Naive B cell (primary cell): ENCODE measurements around the gene CCBE1. TPM values are rescaled to one million over a fixed set of nuclear protein-coding genes. Genes with fewer than 3 reads are reported as not detected.

ENCODE experiments used
- ATAC-seq, 2 donors: fragments of 150-1000 bp; cut with Tn5 transposase; 2 replicates each; pipeline ENCODE4 v1.10.0; 2021; ENCODE audit warnings: low read depth in 2 of 2, mild to moderate bottlenecking in 2 of 2, moderate library complexity in 2 of 2
- DNase-seq: peaks from one replicate; pipeline ENCODE4 v3.0.0; 2022
- H3K27ac Mint-ChIP-seq, 6 donors: one replicate each; pipeline ENCODE4 v1.8.0; 2020 to 2022; ENCODE audit warnings: mild to moderate bottlenecking in 6 of 6, mixed read lengths in 6 of 6, moderate library complexity in 5 of 6, inconsistent platforms in 2 of 6
- H3K27me3 Mint-ChIP-seq, 3 donors: one replicate each; pipeline ENCODE4 v1.8.0; 2021 to 2022; ENCODE audit warnings: mixed read lengths in 3 of 3, mild to moderate bottlenecking in 1 of 3
- H3K36me3 Mint-ChIP-seq, 2 donors: one replicate each; pipeline ENCODE4 v1.8.0; 2020 to 2022; ENCODE audit warnings: mixed read lengths in 2 of 2, inconsistent platforms in 1 of 2, mild to moderate bottlenecking in 1 of 2
- H3K4me1 Mint-ChIP-seq, 3 donors: one replicate each; pipeline ENCODE4 v1.8.0; 2020 to 2022; ENCODE audit warnings: mixed read lengths in 3 of 3, inconsistent platforms in 1 of 3, mild to moderate bottlenecking in 1 of 3, moderate library complexity in 1 of 3
- H3K4me3 Mint-ChIP-seq, 8 donors: one replicate each; pipeline ENCODE4 v1.8.0; 2020 to 2022; ENCODE audit warnings: mild to moderate bottlenecking in 8 of 8, mixed read lengths in 8 of 8, moderate library complexity in 8 of 8, inconsistent platforms in 2 of 8
- H3K9me3 Mint-ChIP-seq, 7 donors: one replicate each; pipeline ENCODE4 v1.8.0; 2020 to 2022; ENCODE audit warnings: mixed read lengths in 7 of 7, mild to moderate bottlenecking in 5 of 7, inconsistent platforms in 2 of 7, moderate library complexity in 1 of 7
- polyA plus RNA-seq, 6 donors: library from polyadenylated mRNA; unstranded; fragments of 300-500 nt; fragmentation: Illumina TruSeq; gene quantifications; one replicate each; pipeline ENCODE4 v1.2.3, GENCODE V29; 2021; ENCODE audit warnings: low read depth in 6 of 6

CCBE1 gene
- polyA plus RNA-seq, 6 donors from 2014 or later, result not detected

DNA sequence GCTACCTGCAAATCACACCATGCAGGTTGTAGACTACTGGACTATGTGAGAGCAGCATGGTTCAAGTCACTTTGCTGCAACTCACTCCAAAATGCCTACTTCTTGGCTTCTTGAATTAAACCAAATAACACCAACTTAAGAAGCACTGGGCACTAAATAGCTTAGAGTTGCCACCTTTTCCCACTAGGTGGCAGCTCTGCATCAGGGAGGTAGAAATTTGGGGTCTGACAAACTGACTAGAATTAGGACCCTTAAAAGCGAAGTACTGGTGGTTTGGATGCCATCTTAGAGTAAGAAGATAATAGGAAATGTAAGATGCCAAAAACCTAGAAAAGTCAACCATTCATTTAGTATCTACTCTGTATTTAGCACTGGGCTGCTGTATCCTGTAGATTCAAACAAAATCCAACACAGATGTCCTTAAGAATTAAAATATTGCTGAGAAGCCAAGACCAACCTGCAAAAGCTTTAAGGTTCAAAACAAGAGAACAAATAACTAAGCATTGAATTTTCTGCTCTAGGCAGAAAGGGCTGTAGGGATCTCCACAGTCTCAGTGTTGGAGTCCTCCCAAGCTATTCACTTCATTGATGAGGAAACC is 65.5 kb downstream of the CCBE1 start:
- Mint-ChIP-seq H3K4me1 (no peaks in the 10 kb centered on the region), H3K36me3 (no peaks in the 10 kb centered on the region), H3K9me3 (peaks cover 0 to 2% (median 0%) of the 10 kb centered on the region in 7 donors), H3K27me3 (peaks cover 0 to 13% (median 12%) of the 10 kb centered on the region in 3 donors), H3K4me3 (peak overlapping the region in 1 of 8 donors; percentile 42), H3K27ac (no peak overlapping the region)
- no peak for DNase-seq
- ATAC-seq, result no peak

DNA sequence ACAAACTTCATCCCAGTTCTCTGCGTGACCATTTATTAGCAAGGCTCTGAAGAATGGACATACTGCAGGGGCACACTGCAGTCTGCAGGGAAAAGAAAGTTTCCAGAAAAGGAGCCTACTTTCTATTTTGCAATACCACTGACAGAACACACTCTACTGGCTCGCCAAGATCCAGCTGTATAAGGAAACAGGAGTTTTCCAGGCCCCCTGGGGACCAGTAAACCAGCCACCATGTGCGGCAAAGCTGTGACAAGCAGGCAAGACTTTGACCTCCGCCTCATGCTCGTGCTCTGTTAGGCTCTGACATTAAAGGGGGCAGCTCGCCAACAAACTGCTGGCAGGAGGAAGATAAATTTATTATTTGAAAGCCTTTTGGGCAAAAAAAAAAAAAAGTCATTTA is 67.3 kb downstream of the CCBE1 start:
- Mint-ChIP-seq H3K4me3 (no peak overlapping the region), H3K36me3 (no peaks in the 10 kb centered on the region), H3K27ac (no peak overlapping the region)

DNA sequence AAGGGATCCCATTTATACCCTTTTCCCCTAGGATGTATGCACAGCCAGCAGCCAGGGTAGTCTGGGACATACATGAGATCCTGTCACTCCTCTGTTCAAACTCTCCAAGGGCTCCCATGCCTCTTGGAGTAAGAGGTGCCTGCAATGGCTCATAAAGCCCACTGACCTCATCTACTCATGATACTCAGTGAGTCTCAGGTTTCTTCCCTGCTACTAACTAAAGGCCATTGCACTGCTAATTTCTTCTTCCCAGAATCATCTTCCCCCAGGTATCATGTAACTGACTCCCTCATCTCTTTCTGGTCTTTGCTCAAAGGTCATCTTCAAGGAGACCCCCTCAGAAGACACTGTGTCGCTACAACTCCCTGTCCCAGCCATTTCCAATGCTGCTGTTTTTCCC is 68.2 kb downstream of the CCBE1 start:
- ATAC-seq, result no peak
- Mint-ChIP-seq H3K36me3 (no peaks in the 10 kb centered on the region), H3K4me1 (no peaks in the 10 kb centered on the region), H3K9me3 (peaks cover 0 to 2% (median 0%) of the 10 kb centered on the region in 7 donors), H3K27me3 (peaks cover 0 to 13% (median 12%) of the 10 kb centered on the region in 3 donors), H3K4me3 (no peak overlapping the region), H3K27ac (no peak overlapping the region)
- DNase-seq, result no peak

More for the DNA sequence above, 67.3 kb downstream of the CCBE1 start:
- DNase-seq (no peak), ATAC-seq (no peak)
- H3K4me1 Mint-ChIP-seq, result no peaks in the 10 kb centered on the region
- peaks cover 0 to 13% (median 12%) of the 10 kb centered on the region in 3 donors for H3K27me3 Mint-ChIP-seq
- H3K9me3 Mint-ChIP-seq, result peaks cover 0 to 2% (median 0%) of the 10 kb centered on the region in 7 donors

DNA sequence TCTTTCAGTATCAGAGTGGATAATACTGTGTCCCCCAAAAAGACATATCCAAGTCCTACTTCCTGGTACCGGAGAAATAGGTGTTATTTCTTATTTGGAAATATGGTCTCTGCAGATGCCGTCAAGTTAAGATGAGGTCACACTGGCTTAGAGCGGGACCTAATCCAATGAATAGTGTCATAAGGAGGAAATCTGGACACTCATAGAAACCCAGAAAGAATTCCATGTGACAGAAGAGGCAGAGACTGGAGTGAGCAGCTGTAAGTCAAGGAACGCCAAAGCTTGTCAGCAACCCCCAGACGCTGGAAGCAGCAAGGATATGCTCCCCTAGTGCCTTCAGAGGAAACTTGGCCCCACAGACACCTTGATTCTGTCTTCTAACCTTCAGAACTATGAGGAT is 69.8 kb downstream of the CCBE1 start:
- no peaks in the 10 kb centered on the region for H3K4me1 Mint-ChIP-seq
- H3K4me3 Mint-ChIP-seq, result no peak overlapping the region
- H3K27me3 Mint-ChIP-seq, result peaks cover 0 to 20% (median 13%) of the 10 kb centered on the region in 3 donors
- no peaks in the 10 kb centered on the region for H3K36me3 Mint-ChIP-seq
- no peak overlapping the region for H3K27ac Mint-ChIP-seq
- ATAC-seq (no peak), DNase-seq (no peak)
- H3K9me3 Mint-ChIP-seq, result peaks cover 0 to 2% (median 0%) of the 10 kb centered on the region in 7 donors

DNA sequence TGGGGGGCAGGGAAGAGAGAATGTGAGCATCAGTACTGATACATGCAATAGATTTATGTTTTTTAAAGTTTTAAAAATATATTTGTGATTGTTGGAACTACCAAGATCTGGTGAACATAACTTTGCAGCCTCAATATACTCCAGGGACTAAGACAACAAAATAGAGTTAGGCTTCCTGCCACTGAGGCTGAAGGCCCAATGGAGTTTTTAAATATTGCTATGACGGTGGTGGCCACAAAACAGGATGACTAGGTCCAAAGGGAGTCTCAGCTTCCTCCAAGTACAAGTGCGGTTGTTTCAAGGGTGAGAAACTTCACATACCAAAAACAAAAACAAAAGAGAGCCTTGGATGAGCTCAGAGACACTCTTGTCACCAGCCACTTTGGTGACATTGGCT is 72.9 kb downstream of the CCBE1 start:
- no peak for DNase-seq
- no peak overlapping the region for H3K27ac Mint-ChIP-seq
- H3K4me1 Mint-ChIP-seq, result no peaks in the 10 kb centered on the region
- H3K9me3 Mint-ChIP-seq, result peaks cover 0 to 3% (median 0%) of the 10 kb centered on the region in 7 donors
- no peak overlapping the region for H3K4me3 Mint-ChIP-seq
- peaks cover 0 to 26% (median 10%) of the 10 kb centered on the region in 3 donors for H3K27me3 Mint-ChIP-seq
- no peaks in the 10 kb centered on the region for H3K36me3 Mint-ChIP-seq
- no peak for ATAC-seq

DNA sequence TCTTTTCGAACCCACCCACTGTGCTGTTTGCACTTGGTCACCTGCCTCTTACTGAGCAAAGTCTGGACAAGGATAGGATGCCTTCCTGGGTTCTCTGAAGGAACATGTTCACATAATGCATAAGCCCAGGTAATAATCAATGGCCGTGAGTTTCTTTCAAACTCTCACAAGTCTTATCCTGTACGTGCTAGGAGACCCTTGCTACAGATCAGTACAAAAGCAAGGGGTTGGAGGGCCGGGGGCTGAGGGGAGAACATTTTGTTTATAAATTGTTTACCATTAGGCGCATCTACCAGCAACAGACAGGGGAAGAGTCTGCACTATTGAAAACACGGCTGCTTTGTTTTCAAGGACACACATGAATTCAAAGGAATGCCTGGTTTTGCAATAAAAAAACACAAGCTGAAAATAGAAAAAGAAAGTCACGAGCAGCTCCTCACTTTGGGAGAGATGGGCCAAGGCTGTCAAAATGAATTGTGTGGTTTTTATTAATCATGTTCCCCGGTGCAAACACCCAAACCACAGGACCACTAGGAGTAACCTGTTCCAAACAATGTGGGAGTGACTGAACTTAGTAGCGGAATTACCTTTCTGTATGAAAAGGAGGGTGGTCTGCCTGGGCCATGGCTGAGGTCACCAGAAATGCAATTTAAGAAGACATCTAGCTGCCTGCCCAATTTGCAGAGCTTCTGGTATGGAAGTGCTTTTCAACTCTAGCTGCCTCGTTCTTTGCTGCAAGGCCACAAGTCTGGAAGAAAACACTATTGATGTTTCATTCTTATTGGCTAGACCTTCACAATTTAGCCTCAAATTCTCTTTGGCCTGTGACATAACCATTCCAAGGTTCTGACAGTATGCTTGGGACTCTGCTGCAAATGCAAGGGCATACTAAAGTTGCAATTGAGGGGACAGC is 73.5 kb downstream of the CCBE1 start:
- peaks cover 0 to 20% (median 4%) of the 10 kb centered on the region in 3 donors for H3K27me3 Mint-ChIP-seq
- H3K4me3 Mint-ChIP-seq, result no peak overlapping the region
- peaks cover 0 to 3% (median 0%) of the 10 kb centered on the region in 7 donors for H3K9me3 Mint-ChIP-seq
- no peaks in the 10 kb centered on the region for H3K36me3 Mint-ChIP-seq
- ATAC-seq, result no peak
- no peak for DNase-seq
- no peak overlapping the region for H3K27ac Mint-ChIP-seq
- no peaks in the 10 kb centered on the region for H3K4me1 Mint-ChIP-seq

DNA sequence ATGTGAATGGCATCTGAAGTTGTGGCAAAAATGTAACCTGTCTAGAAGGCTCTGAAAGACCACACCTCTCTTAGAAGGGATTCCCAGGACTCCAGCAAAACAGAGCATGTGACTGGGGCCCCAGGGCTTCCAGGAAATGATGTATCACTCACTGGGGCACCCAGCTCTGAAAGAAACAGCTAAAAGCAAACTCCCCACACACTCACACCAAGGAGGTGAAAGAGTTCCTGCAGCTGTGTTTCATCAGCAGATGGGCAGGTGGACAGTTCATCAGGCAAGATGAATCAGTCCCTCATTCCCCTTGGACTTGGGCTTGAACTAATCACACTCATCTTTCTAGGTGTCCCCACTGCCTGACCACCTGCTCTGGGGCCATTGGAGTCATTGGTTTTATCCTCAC is 76.2 kb downstream of the CCBE1 start:
- Mint-ChIP-seq H3K27me3 (peaks cover 0 to 25% (median 0%) of the 10 kb centered on the region in 3 donors), H3K9me3 (peaks cover 0 to 3% (median 0%) of the 10 kb centered on the region in 7 donors), H3K4me1 (no peaks in the 10 kb centered on the region), H3K4me3 (no peak overlapping the region), H3K36me3 (no peaks in the 10 kb centered on the region), H3K27ac (no peak overlapping the region)
- DNase-seq (no peak), ATAC-seq (no peak)

DNA sequence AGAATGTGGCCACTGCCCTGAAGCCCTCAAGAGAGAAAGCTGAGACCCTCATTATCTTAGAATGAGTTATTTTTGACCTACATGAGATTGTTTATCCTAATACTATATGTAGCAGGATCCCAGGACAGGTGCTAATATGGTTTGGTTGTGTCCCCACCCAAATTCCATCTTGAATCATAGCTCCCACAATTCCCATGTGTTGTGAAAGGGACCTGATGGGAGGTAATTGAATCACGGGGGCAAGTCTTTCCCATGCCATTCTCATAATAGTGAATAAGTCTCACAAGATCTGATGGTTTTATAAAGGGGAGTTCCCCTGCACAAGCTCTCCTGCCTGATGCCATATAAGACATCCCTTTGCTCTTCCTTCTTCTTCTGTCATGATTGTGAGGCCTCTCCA is 76.8 kb downstream of the CCBE1 start:
- ATAC-seq (no peak), DNase-seq (no peak)
- Mint-ChIP-seq H3K36me3 (no peaks in the 10 kb centered on the region), H3K27me3 (peaks cover 0 to 29% (median 0%) of the 10 kb centered on the region in 3 donors), H3K27ac (no peak overlapping the region), H3K9me3 (peaks cover 0 to 3% (median 0%) of the 10 kb centered on the region in 7 donors), H3K4me1 (no peaks in the 10 kb centered on the region), H3K4me3 (no peak overlapping the region)

DNA sequence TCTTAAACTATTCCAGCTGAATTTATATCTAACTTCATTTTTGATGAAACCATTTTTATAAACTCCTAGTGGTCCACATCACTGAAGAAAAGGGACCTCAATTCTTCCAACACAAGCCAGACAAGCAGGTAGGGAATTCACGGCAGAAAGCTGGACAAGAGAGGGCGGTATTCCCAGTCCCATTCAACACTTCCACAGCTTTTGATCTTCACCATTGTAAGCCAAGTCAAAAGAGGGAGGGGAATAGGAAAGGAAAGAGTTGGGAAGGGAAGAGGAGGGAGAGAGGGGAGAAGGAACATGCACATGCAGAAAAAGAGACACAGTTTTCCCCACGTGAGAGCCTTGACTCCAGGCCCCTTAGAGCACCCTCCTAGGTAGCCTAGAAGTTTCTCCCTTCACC is 77.4 kb downstream of the CCBE1 start:
- Mint-ChIP-seq H3K27me3 (peaks cover 0 to 29% (median 0%) of the 10 kb centered on the region in 3 donors), H3K4me3 (no peak overlapping the region), H3K4me1 (no peaks in the 10 kb centered on the region), H3K36me3 (no peaks in the 10 kb centered on the region), H3K27ac (peak overlapping the region in 1 of 6 donors; percentile 16), H3K9me3 (peaks cover 0 to 3% (median 0%) of the 10 kb centered on the region in 7 donors)
- DNase-seq, result no peak
- no peak for ATAC-seq

DNA sequence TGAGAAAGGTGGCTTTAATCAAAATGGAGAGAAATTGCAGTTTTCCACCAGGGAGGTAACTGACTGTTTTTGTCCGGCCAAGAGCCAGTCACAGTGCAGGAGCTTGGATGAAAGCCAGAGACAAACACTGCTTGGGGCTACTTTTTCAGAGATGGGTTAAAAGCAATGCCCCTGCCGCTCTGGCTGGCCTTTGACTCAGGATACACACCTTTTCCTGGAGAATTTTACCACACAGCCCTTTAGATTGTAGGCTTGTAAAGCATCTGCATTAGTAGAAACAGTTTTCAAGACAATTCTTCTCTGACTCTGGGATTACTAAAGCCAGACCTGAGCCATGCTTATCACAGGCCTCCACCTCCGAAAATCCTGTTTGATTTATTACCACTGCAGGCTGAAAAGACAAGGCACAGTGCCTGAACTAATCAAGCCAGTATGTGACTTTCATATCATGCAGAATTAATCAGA is 79.7 kb downstream of the CCBE1 start:
- Mint-ChIP-seq H3K36me3 (no peaks in the 10 kb centered on the region), H3K27me3 (peaks cover 0 to 22% (median 0%) of the 10 kb centered on the region in 3 donors), H3K27ac (no peak overlapping the region), H3K9me3 (peaks cover 0 to 3% (median 0%) of the 10 kb centered on the region in 7 donors), H3K4me1 (no peaks in the 10 kb centered on the region), H3K4me3 (no peak overlapping the region)
- ATAC-seq, result no peak
- DNase-seq, result no peak

DNA sequence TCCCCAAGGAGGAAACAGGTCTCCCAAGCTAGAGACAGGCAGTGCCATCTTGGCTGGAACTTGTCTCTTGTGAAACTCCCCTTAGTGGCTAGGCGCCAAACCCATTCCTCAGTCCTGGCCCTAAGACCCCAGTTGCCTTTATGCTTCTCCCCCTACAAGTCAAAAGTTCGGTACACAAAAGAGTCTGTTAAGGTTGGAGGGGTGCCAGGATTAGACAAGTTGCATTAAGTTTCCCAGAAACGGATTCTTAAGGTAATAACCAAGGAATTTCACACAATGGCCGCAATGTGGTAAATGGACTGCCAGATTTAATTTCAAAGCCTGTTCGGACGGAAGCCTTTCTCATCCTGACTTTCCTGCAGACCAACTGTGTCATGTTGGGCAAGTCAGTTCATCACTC is 80.7 kb downstream of the CCBE1 start:
- Mint-ChIP-seq H3K4me1 (no peaks in the 10 kb centered on the region), H3K36me3 (no peaks in the 10 kb centered on the region), H3K27me3 (peaks cover 0 to 21% (median 0%) of the 10 kb centered on the region in 3 donors), H3K9me3 (peaks cover 0 to 3% (median 0%) of the 10 kb centered on the region in 7 donors), H3K4me3 (no peak overlapping the region), H3K27ac (no peak overlapping the region)
- ATAC-seq (no peak), DNase-seq (no peak)

DNA sequence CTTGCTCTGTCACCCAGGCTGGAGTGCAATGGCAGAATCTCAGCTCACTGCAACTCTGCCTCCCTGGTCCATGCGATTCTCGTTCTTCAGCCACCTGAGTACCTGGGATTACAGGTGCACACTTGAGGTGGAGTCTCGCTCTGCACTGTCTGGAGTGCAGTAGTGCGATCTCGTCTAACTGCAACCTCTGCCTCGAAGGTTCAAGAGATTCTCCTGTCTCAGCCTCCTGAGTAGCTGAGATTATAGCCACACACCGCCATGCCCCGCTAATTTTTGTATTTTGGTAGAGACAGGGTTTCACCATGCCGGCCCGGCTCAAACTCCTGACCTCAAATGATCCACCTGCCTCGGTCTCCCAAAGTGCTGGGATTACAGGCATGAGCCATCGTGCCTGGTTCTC is 83.3 kb downstream of the CCBE1 start:
- Mint-ChIP-seq H3K27me3 (peaks cover 0 to 15% (median 0%) of the 10 kb centered on the region in 3 donors), H3K4me1 (no peaks in the 10 kb centered on the region), H3K9me3 (peaks cover 0 to 4% (median 0%) of the 10 kb centered on the region in 7 donors), H3K4me3 (no peak overlapping the region), H3K27ac (no peak overlapping the region), H3K36me3 (no peaks in the 10 kb centered on the region)
- ATAC-seq, result no peak
- DNase-seq, result no peak

DNA sequence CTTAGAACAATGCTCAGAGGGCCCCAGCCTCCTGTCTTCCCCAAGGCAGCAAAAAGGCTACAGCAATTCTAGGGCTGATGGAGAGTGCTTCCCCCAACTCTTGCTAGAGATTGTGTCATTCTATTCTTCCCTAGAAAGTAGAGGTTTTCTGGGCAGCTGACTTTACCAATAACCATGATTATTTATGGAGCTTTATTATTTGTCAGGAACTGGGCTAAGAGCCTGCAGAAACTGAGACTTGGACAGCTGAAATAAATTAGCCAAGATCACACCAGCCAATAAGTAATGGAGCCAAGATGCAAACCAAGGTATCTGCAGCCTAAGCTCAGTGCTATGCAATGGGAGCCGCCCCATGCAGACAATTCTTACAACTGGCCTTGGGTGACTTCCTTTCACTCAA is 84.8 kb downstream of the CCBE1 start:
- Mint-ChIP-seq H3K36me3 (no peaks in the 10 kb centered on the region), H3K27me3 (peaks cover 0 to 15% (median 0%) of the 10 kb centered on the region in 3 donors), H3K9me3 (peaks cover 0 to 4% (median 0%) of the 10 kb centered on the region in 7 donors), H3K4me1 (no peaks in the 10 kb centered on the region), H3K4me3 (no peak overlapping the region), H3K27ac (no peak overlapping the region)
- DNase-seq (no peak), ATAC-seq (no peak)
